ENCODE measurements around the gene ESCO1.
"Not testable (repeated sequence)": the region's sequence is repeated elsewhere in the genome, so short reads cannot be mapped to it uniquely, and the experiment has no call there.

DNA sequence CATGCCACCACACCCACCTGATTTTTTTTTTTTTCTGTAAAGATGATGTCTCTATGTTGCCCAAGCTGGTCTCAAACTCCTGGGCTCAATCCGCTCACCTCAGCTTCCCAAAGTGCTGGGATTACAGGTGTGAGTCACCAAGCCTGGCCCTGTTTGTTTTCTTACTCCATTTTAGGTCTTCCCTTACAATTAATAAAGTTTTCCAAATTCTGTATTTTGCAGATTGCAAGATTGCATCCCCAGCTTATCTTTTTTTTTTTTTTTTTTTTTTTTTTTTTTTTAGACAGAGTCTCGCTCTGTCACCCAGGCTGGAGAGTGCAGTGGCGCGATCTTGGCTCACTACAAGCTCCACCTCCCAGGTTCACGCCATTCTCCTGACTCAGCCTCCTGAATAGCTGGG, 39.9 kb upstream of the ESCO1 start:
- TF ChIP-seq, protein P1, sequence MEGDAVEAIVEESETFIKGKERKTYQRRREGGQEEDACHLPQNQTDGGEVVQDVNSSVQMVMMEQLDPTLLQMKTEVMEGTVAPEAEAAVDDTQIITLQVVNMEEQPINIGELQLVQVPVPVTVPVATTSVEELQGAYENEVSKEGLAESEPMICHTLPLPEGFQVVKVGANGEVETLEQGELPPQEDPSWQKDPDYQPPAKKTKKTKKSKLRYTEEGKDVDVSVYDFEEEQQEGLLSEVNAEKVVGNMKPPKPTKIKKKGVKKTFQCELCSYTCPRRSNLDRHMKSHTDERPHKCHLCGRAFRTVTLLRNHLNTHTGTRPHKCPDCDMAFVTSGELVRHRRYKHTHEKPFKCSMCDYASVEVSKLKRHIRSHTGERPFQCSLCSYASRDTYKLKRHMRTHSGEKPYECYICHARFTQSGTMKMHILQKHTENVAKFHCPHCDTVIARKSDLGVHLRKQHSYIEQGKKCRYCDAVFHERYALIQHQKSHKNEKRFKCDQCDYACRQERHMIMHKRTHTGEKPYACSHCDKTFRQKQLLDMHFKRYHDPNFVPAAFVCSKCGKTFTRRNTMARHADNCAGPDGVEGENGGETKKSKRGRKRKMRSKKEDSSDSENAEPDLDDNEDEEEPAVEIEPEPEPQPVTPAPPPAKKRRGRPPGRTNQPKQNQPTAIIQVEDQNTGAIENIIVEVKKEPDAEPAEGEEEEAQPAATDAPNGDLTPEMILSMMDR (conservative IDR thresholded peaks at IDR 0.05 in 1 of 2, IDR thresholded peaks at IDR 0.05 in 1 of 2; ENCODE audit: low read depth in 1 of 2, low read length in 2 of 2) = not testable (repeated sequence)
- TF ChIP-seq EZH2 (IDR thresholded peaks at IDR 0.05; ENCODE audit: low read length, missing control alignments) = not testable (repeated sequence)
